Spinal cord (tissue), 4 donors: ENCODE measurements around the gene BRCA1. TPM values are rescaled to one million over a fixed set of nuclear protein-coding genes. Genes with fewer than 3 reads are reported as not detected.

Experiments
- polyA plus RNA-seq, 2 donors: library from polyadenylated mRNA; unstranded; fragments of 120-200 nt; gene quantifications; one replicate each; pipeline ENCODE4 v1.2.1, GENCODE V29; 2013; ENCODE audit not compliant: insufficient read length in 2 of 2
- small RNA-seq: library from RNA; depleted of rRNA; stranded (forward); fragments of <200 nt; gene quantifications from one replicate; pipeline ENCODE3, GENCODE V24; 2014; ENCODE audit warnings: low replicate concordance
- total RNA-seq, 2 donors: library from RNA; depleted of rRNA in 1 of 2; stranded (reverse); fragments of 120-200 nt in 1 of 2; fragments of >200 nt in 1 of 2; gene quantifications; one replicate each; pipeline versions ENCODE4 v1.2.3 to v1.2.4, GENCODE V29; 2013 to 2014

BRCA1 gene
- total and polyA plus RNA-seq, 4 donors, result 8.5 to 16.2 (median 10.4) TPM

Small RNA genes within 50 kb of the gene (small RNA-seq; reads per million reads assigned to genes)
- gene AC060780.2, result not detected
- not detected for gene AC060780.3
- gene AC135721.1, result not detected

Other genes with a start within 250 kb of the BRCA1 start
- gene G6PC1, start 224.6 kb downstream of the BRCA1 start, total RNA-seq, result under 1 TPM in 1 of 2 donors, not detected in 1; 0.06 TPM
- gene G6PC1, start 224.6 kb downstream of the BRCA1 start, polyA plus RNA-seq, result under 1 TPM; 0.05 to 0.11 TPM
- gene AARSD1, start 160.9 kb downstream of the BRCA1 start, total RNA-seq, result 10 to 100 TPM; 20.8 to 34.6 TPM
- gene AARSD1, start 160.9 kb downstream of the BRCA1 start, polyA plus RNA-seq, result 10 to 100 TPM; 69.2 to 91.2 TPM
- 1 to 10 TPM; 1.5 to 1.8 TPM for gene PTGES3L, start 145.3 kb downstream of the BRCA1 start, total RNA-seq
- gene PTGES3L, start 145.3 kb downstream of the BRCA1 start, polyA plus RNA-seq, result 1 to 10 TPM; 6.6 to 8.2 TPM
- gene RUNDC1, start 144.8 kb downstream of the BRCA1 start, total RNA-seq, result 10 to 100 TPM; 12.2 to 12.5 TPM
- 10 to 100 TPM; 21.0 to 21.3 TPM for gene RUNDC1, start 144.8 kb downstream of the BRCA1 start, polyA plus RNA-seq
- gene RPL27, start 126.9 kb downstream of the BRCA1 start, total RNA-seq, result 1,000 to 10,000 TPM in 1 of 2 donors, 100 to 1,000 TPM in 1; 670 to 1,375 TPM
- gene RPL27, start 126.9 kb downstream of the BRCA1 start, polyA plus RNA-seq, result 1,000 to 10,000 TPM in 1 of 2 donors, 100 to 1,000 TPM in 1; 939 to 1,002 TPM
- 10 to 100 TPM in 1 of 2 donors, 1 to 10 TPM in 1; 8.5 to 32.5 TPM for gene IFI35, start 118.6 kb downstream of the BRCA1 start, total RNA-seq
- 10 to 100 TPM in 1 of 2 donors, 1 to 10 TPM in 1; 9.2 to 12.9 TPM for gene IFI35, start 118.6 kb downstream of the BRCA1 start, polyA plus RNA-seq
- gene VAT1, start 103.0 kb downstream of the BRCA1 start, total RNA-seq, result 100 to 1,000 TPM in 1 of 2 donors, 10 to 100 TPM in 1; 80.8 to 139 TPM
- gene VAT1, start 103.0 kb downstream of the BRCA1 start, polyA plus RNA-seq, result 100 to 1,000 TPM; 225 to 239 TPM
- gene RND2, start 100.1 kb downstream of the BRCA1 start, total RNA-seq, result 10 to 100 TPM; 19.2 to 25.5 TPM
- gene RND2, start 100.1 kb downstream of the BRCA1 start, polyA plus RNA-seq, result 10 to 100 TPM; 81.8 to 86.9 TPM
- gene NBR1, start 45.9 kb upstream of the BRCA1 start, total RNA-seq, result 100 to 1,000 TPM in 1 of 2 donors, 10 to 100 TPM in 1; 93.8 to 104 TPM
- 10 to 100 TPM; 79.3 to 86.7 TPM for gene NBR1, start 45.9 kb upstream of the BRCA1 start, polyA plus RNA-seq
- 1 to 10 TPM; 2.6 to 6.9 TPM for gene TMEM106A, start 86.5 kb upstream of the BRCA1 start, total RNA-seq
- 1 to 10 TPM; 2.3 to 5.9 TPM for gene TMEM106A, start 86.5 kb upstream of the BRCA1 start, polyA plus RNA-seq
- gene CCDC200, start 103.3 kb upstream of the BRCA1 start, total RNA-seq, result under 1 TPM in 1 of 2 donors, not detected in 1; 0.55 TPM
- 10 to 100 TPM in 1 of 2 donors, 1 to 10 TPM in 1; 4.4 to 11.0 TPM for gene CCDC200, start 103.3 kb upstream of the BRCA1 start, polyA plus RNA-seq
- not detected for gene RNU2-1, start 108.6 kb upstream of the BRCA1 start, total RNA-seq
- gene RNU2-1, start 108.6 kb upstream of the BRCA1 start, polyA plus RNA-seq, result 1 to 10 TPM in 1 of 2 donors, not detected in 1; 1.2 TPM